OCI-LY3 (cell line): ENCODE measurements around the gene EFNA2.

Source experiments
- CTCF ChIP-seq: fragments of 200-600, 300-600 bp; sonication (generic); IDR thresholded peaks from 2 replicates; pipeline ENCODE4 v1.5.1; 2014; ENCODE audit warnings: antibody characterized with exemption, low read length, low read depth
- EZH2phosphoT487 ChIP-seq: fragments of 200-600 bp; shearing (Covaris generic); IDR thresholded peaks from 2 replicates; pipeline ENCODE4 v1.6.1; 2018; ENCODE audit warnings: antibody characterized with exemption, mixed run types, low read depth

GRCh38 chr19:1251330-1252220 lies 34.1 kb upstream of the EFNA2 start:
- no peak for TF ChIP-seq CTCF
- no peak for TF ChIP-seq EZH2phosphoT487
